Stimulated activated CD4-positive, alpha-beta T cell treated with anti-CD3 and anti-CD28 coated beads, Interleukin-12 subunit alpha, Interleukin-12 subunit beta, amount 100 ng/mL, for 4 hours (primary cell): ENCODE data around the gene CSF1.
"Not testable (repeated sequence)": the region's sequence is repeated elsewhere in the genome, so short reads cannot be mapped to it uniquely, and the experiment has no call there.

Experiments used
- DNase-seq: peaks from one replicate; pipeline ENCODE4 v3.0.0-alpha.2; 2020

The CSF1 gene

DNA sequence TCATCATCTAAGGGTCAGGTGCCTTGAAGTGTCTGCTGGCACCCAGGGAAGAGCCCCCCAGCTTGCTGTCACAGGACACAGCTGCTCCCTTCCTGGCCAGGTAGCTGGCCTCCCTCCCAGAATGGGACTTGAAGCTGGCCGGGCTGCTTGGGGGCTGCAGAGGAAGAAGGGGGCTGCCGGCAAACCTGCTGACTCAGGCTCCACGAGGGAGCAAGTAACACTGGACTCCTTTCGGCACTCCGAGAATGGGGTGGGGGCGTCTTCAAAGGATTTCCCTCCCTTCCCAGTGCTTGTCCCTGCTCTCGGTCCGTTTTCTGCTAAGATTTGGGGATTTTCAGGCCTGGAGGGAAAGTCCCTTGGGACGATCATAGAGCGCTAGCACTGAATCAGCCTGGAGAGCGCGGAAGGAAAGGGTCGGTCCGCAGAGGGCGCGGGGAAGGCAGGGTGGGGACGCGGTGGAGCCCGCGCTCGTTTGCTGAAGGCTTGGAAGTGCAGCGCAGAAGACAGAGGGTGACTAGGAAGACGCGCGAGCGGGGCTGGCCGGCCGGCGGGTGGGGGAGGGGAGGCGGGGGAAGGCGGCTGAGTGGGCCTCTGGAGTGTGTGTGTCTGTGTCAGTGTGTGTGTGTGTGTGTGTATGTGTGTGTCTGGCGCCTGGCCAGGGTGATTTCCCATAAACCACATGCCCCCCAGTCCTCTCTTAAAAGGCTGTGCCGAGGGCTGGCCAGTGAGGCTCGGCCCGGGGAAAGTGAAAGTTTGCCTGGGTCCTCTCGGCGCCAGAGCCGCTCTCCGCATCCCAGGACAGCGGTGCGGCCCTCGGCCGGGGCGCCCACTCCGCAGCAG is at the start of gene CSF1:
Gene CSF1, plus strand, starts transcription at position 727 of the 840 bp plus-strand sequence. CDS start 175 bp downstream, outside the sequence.
- peak; percentile 67 for DNase-seq

- DNase-seq: not testable (repeated sequence)
These were observed 49.0 kb upstream of the CSF1 start for GRCh38 chr1:109861616-109862015.

DNA sequence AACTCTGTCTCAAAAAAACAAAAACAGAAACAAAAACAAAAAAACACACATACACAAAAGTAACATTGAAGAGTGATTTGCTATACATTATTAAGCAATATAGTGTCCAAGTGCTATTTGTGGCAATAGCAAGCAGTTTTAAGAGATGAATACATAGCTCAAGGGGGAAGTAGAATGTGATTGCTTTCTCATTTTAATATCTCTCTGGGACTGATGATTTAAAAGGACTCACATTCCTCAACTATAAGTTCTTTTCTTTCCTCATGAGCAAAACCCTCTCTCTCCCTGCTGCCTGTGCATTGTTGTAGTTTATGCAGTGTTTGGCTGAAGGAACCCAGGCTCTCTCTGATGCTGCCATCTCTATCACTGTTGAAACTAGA is 47.0 kb upstream of the CSF1 start:
- DNase-seq: no peak

GRCh38 chr1:109864047-109864822 is 46.4 kb upstream of the CSF1 start:
- DNase-seq: no peak

DNA sequence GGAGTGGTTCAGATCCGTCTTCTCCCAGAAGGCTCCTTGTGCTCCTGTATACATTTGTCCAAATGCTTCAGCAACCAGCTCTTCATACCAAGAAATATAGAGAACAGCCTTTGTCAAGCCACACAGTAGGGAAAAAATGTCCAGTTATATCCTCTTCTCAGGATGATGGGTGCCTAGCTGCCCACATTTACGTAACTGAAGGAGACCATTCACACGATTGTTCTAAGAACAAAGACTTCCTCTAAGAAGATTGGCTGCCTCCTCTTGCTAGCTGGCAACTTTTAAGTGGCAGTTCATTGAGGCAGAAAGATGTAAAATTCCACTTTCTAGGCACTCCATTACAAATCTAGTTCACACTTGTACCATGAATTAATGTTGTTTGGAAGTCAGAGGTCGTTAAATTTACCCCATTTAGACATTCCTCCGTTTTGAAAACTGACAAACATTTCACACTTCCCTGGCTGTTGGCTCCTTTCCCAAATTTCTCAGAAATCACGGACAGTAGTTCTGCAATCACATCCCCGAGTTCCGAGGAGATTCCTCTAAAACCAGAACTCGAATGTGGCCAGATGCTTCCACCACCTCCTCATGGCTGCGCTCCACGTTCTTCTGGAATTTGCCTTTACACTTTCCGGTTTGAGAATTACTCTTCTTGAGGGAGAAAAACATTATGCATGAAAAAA is 45.6 kb upstream of the CSF1 start:
- DNase-seq: no peak

GRCh38 chr1:109866071-109866470 is 44.6 kb upstream of the CSF1 start:
- DNase-seq: no peak

GRCh38 chr1:109873278-109874175 is 37.1 kb upstream of the CSF1 start:
- no peak for DNase-seq

DNA sequence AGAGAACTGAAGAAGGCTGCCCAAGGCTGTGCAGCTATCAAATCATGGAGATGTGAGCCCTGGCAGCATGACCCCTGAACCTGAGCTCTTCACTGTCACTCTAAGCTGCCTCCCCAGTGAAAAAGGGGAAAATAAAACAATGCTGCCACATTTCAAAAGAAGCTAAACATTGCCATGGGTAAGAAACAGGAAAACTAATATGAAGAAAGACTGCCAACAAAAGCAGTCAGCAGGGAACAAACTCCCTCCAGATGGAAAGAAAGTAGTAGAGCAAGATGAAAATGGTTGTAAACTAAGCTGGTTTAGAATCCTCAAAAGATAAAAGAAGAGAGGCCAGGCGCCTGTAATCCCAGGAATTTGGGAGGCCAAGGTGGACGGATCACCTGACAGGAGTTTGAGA is 36.2 kb upstream of the CSF1 start:
- no peak for DNase-seq

DNA sequence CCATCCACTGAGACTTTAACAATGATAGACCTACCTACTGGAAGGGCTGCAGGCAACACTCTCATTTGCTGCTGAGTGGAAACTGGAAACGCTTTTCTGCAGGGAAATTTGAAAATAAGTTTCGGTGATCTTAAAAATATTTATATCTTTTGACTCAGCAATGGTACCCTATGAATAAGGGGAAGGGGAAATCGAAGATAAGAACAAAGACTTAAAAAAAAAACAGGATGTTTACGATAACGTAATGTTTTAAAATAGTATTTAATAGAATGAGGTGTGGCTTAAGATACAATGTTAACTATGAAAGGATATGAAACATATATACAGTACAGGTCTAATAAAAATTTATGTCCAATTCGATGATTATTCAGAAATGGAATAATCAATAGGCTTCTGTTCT is 34.8 kb upstream of the CSF1 start:
- no peak for DNase-seq

- DNase-seq: no peak
These were observed 33.9 kb upstream of the CSF1 start for GRCh38 chr1:109876617-109877316.

DNA sequence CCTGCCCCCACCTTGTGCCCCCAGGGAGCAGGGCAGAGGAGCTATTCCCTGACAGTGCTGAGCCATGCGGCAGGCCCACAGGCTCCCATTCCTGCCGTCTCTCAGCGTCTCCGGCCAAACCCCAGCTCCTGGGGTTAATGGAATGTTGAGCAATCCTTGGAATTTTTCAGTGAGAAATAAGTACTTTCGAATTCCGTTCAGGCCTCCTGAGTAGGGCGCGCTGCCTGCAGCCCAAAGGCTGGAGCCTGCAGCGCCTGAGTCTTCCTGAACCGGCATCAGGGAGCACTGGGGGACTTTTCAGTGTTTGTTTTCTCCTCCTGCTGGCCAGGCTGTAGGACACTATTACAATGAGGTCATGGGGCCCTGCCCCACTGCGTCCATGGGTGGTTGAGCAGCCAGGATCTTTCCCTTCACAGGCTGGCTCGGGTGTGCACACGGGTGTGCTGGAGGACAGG is 33.3 kb upstream of the CSF1 start:
- no peak for DNase-seq

GRCh38 chr1:109877776-109878175 is 32.9 kb upstream of the CSF1 start:
- no peak for DNase-seq

DNA sequence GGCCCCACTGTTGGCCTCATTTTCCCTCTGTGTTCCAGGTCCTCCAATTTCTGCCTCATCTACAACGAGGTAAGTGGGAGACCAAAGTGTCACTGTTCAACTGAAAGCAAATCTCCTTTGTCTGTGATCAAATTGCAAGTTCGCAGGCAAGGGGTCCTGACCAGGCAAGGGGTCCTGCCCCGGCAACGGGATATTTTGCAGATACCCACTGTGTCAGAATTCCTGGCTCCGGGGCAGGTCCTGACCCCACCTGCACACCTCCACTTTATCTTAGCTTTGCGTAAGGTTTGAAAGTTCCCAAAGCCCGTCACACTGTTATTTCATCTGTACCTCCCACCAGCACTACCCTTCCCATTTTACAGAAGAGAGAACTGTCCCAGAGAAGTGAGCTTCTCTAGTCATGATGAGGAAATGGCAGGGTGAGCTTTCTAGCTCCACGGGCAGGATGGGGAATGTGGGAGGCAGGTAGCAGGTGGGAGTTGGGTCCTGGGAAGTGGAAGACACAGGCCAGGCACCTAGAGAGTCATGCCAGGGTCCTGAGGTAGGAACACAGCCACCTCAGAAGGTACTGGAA is 32.0 kb upstream of the CSF1 start:
- no peak for DNase-seq

DNA sequence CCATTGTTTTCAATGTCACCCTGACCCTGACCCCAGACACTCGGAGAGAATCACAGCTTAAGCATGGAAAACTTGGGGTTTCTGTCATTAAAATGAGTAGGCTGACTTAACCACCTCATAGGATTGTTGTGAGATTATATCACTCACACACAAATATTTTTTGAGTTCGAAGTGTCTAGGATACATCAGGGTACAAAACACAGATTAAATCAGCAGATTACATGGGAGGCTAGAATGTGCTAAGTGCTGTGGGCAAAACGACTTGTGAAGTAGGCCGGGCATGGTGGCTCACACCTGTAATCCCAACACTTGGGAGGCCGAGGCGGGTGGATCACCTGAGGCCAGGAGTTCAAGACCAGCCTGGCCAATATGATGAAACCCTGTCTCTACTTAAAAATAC is 31.3 kb upstream of the CSF1 start:
- DNase-seq: not testable (repeated sequence)

- DNase-seq: no peak
These were observed 30.6 kb upstream of the CSF1 start for GRCh38 chr1:109879881-109880525.

DNA sequence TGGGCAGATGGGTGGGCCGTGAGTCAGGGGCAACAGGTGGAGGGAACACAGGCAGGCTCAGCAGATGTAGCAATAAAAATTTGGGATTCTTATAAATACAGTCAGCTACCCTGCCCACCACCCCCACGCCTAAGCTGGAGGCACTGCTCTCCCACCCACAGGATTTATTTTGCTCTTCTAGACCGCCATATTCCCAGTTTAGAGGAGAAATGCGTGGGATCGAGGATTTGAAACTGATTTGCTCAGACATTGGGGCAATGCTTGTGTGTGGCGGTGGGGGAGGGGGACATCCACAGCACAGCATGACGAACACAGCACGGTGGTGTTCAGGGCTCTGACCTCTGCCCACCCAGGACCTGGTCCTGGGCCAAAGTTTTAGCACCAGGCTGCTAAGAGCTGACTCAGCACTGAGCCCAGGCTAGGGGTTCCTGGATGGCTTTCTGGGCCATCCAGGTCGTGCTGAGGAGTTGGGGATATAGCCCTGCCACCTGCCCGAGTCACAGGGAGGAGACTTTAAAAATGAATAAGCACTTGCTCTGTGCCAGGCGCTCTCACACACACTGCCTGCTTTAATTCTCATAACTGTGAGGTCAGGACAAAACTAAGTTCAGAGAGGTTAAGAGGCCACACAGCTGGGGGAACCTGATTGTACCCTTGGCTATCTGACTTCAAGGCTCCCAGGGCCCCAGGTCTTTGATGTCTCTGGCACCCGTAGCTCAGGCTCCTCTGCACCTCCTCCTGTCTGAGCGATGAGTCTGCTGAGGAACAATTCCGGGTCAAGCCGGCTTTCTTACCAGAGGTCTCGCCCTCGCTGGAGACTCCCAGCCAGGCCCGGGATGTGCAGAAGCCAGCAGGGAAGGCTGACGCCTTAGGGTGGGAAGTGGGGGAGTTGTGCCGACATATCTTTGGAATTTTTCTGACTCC is 29.4 kb upstream of the CSF1 start:
- no peak for DNase-seq

DNA sequence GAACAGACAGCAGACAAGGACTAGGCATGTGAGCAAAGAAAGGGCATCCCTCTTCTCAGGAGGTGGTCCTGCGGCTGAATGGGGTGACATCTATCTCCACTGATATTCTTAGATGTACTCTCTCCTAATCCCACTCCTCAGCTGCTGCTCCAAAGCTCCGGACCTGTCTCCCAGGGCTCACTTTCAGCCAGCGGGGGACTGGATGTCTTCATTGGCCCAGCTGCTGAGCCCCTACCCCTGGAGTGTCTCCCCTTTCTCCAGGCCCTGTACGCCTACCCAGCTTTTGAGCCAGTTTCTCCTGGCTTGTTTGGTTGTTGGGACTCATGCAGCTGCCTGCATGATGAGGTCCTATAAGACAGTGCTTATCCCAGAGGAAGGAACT is 28.8 kb upstream of the CSF1 start:
- no peak for DNase-seq

- DNase-seq: no peak
These were observed 28.1 kb upstream of the CSF1 start for GRCh38 chr1:109882288-109883245.
